DMS 273 (cell line): ENCODE data around the gene TTC21B.

Experiments used
- DNase-seq: peaks from one replicate; lab custom pipeline; 2025; ENCODE audit not compliant: unreplicated experiment; lab: John Stamatoyannopoulos, UW

The TTC21B gene

DNA sequence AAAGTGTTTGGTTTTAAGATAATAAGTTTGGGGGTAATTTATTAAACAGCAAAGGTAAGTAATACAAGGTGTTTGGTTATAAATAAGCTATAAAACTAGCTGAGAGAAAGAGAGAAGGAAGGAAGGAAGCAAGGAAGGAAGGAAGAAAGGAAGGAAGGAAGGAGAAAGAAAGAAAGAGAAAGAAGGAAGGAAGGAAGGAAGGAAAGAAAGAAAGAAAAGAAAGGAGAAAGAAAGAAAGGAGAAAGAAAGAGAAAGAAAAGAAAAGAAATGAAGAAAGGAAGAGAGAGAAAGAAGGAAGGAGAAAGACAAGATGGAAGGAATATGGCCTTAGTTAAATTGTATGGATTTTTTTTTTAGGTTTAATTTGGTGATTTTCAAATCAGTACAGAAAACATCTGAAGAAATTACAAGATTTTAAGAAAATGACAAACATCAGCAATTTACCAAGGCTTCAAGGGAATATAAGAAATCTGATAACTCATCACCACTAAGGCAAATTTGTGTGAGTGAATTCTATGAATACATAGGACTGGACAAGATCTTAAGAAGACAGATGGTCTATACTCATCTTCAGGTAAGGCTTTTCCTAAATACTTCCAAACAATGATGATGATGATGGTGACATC, 113.1 kb downstream of the TTC21B start:
- DNase-seq, result no peak

DNA sequence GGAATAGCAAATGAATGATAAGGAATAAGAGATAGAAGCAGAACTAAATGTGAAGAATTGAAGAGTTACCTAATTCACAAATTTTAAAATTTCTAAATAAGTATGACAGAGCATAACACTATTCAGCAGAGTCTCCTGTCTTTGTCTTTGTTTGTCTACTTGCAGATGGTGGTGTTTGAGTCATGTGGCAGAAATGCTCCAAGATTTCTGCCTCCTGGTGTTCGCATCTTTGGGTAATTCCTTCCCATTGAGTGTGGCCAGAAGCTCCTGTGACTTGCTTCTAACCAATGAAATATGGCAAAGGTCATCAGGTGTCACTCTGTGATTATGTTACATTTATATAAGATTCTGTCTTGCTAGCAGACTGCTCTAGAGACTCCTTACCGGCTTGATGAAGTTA, 114.0 kb downstream of the TTC21B start:
- DNase-seq, result no peak

DNA sequence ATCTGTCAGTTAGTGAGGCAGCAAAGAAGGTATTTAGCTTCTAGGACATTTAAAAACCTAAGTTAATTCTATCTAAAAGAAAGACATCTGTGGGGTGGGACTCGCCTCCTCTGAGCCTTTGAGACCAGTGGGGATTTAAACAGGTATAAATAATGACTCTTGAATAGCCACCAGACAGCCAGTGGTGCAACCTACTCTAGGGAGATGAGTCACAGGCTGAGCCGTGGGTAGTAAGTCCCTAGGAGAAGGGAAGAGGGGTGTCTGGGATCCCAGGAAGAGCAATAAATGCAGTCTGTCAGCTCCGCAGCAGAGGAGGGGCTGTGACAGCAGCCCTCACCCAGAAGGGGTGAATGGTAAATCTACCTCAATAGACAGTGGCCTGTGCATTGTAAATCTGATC, 116.5 kb downstream of the TTC21B start:
- peak; percentile 16 for DNase-seq

DNA sequence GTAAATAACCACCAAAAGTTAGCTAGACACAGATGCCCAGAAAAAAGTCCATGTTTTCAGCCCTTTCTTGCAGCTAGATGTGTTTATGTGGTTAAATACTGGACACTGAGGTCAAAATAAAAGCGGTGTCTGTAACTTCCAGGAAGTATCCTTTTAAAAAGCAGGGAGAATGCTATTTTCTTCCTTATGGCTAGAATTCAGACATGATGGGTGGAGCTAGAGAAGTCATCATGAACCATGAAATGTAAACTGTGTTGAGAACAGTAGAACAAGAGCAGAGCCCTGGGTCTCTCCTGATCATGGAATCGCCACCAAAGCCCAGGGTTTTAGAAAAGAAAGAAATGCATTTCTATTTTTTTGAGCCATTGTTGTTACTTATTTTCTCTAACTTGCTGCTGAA, 118.2 kb downstream of the TTC21B start:
- DNase-seq, result no peak

DNA sequence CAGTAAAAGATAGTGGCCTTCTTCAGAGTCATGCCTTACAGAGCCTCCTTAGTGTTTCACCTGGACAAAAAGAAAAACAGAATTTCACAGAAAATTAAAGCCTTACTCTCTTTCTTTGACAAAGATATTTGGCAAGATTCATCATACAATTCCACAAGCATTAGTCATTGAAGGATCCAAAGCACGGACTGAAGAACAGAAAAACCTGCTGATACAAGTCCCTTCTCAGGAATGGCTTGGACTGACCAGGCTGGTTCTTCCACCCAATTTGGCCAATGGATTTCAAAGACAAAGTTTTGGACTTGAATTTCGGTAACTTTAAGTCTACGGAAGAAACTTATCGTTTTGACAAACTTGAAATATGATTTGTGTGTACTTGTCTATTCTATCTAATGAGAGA, 120.4 kb downstream of the TTC21B start:
- no peak for DNase-seq

DNA sequence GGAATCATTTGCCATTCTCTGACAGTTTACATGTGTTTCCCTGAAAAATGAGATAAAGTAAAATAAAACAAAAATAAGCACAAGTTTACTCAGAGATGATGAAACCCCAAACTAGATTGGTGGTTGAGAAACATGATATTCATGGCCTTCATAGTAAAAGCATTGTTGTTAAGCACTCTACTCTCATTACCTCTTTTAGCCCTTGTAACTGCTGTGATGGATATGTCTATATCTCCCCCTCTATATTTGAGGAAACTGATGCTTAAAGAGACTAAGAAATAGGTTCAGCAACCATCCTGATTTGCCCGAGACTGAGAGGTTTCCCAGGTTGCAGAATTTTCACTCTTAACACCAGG, 125.7 kb downstream of the TTC21B start:
- DNase-seq, result no peak

DNA sequence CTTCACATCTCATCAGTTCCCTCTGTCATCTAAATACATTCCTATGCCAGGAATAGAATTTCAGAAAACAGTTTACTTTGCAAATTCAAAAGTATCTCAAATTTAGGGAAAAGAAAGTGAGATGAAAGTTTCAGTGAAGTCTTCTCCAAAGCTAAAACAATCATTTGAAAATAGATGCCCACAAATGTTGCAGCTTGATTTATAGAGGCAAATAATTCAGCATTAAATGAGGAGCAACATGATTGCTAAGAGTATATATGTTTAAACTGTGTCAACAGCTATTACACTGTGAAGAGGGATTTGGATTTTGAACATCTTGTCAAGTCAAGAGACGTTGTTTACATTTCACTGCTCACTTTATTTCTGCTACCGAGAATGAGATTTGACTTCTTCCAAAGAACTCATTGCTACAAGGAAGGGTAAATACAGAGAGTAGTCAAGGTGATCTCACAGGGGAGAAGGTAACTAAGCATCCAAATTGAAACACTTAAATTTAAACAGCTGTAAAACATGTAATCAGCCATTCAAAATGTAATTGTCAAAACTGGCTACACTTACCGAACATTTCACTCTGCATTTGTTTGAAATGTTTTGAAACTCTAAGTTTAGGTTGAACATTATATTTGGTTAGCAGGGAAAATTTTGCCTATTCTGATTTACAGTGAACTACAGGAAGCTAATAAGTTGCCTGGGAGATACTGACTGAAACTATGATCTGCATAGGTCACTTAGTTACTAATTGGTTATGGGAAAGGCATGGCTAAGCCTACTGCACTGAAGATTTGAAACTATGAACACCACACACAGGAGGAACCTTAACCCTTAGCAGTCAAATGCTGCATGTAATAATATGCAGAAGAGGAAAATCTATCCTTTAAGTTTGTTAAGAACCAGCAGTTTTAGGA, 126.3 kb downstream of the TTC21B start:
- DNase-seq, result no peak

DNA sequence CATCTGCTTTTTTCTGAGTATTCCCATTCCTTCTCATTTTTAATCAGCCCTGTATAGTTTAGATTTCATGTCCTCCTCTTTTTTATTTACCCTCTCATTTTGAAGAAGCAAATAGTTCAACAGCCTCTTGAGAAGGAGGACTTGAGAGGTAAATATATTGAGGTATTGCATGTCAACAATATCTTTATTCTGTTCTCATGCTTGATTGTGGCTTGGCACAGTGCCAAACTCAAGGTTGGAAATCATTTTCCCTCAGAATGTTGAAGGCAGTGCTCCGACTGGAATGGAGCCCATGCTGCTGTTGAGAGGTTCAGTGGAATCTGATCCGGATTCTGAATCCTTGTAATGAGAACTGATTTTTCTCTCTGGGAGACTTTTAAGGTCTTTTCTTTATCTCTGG, 128.5 kb downstream of the TTC21B start:
- peak; percentile 34 for DNase-seq
